Measurements from ENCODE around the gene SH3TC1. TPM values are rescaled to one million over a fixed set of nuclear protein-coding genes. Genes with fewer than 3 reads are reported as not detected.

The SH3TC1 gene
- total and polyA plus RNA-seq, 2 of the 8 experiments (the other 6 are each of a cell fraction or from before 2014, with no cell fraction given), result 0.15 TPM; not detected in 1

DNA sequence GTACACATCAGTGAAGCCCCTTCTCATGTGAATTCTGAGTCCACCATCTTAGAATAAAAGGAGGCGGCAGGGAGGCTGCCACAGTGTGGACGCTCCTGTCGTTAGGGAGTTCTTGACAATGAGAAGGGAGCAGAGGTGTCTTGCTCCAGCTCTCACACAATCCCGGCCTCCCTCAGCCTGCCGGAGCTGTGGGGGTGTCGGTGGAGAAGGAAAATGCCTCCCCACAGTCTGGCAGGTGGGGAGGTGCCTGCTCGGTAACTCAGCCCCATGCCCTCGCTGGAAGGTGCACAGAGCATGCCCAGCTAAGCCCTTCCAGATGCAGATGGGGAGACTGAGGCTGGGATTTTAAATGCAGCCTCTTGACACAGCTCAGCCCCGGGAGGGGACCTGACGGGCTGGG is 20.0 kb upstream of the SH3TC1 start:
- H3K4me2 ChIP-seq (ENCODE audit: insufficient read depth in 1 of 2, low read depth in 2 of 2, low read length in 2 of 2), result no peak overlapping the region
- no peak overlapping the region for H2BK15ac ChIP-seq (ENCODE audit: low read length)
- H2BK20ac ChIP-seq (ENCODE audit: low read length), result no peak overlapping the region
- H4K20me1 ChIP-seq (replicated peaks in 1 of 2; ENCODE audit: control insufficient read depth in 1 of 2, insufficient read depth in 2 of 2, low read length in 2 of 2), result peaks cover 0 to 4% of the 10 kb centered on the region in 2 experiments
- no peak for FAIRE-seq
- H3K27me3 ChIP-seq (replicated peaks in 1 of 4; ENCODE audit: control insufficient read depth in 3 of 4, extremely low read depth in 1 of 4, insufficient read depth in 3 of 4, low read length in 3 of 4), result no peaks in the 10 kb centered on the region
- no peak overlapping the region for H2AK5ac ChIP-seq (ENCODE audit: low read depth, low read length)
- no peak overlapping the region for H3K4me3 ChIP-seq (ENCODE audit: extremely low read depth in 1 of 4, insufficient read depth in 2 of 4, low read depth in 3 of 4, low read length in 4 of 4)
- H3K14ac ChIP-seq (ENCODE audit: insufficient read length), result no peak overlapping the region
- 82% methylated on average over 10 of the region's 10 CpGs; no CpG with 5 or more reads in 1 of the 2 experiments for WGBS, 2 experiments (ENCODE audit: extremely low coverage in 1 of 2, insufficient coverage in 1 of 2, insufficient read length in 1 of 2, insufficient replicate concordance in 2 of 2, low coverage in 1 of 2, low lambda C conversion rate in 2 of 2, missing lambda C conversion rate in 1 of 2)
- H4K91ac ChIP-seq (replicated peaks; ENCODE audit: insufficient read length, low read length), result no peak overlapping the region
- no peak overlapping the region for H3K27ac ChIP-seq (ENCODE audit: low read depth, low read length)
- ChIA-PET CTCF (ENCODE audit: partially characterized antibody) (interaction anchor here (0.6 to 7.2 kb wide), 12 partner anchors 9 to 459 kb away, joined by 3 to 68 read pairs (median 3); no protein-coding TSS in a partner anchor), POLR2A (ENCODE audit: partially characterized antibody) (no interaction called here)
- H3K4me1 ChIP-seq (replicated peaks in 1 of 4; ENCODE audit: control insufficient read depth in 3 of 4, insufficient read depth in 4 of 4, low read length in 3 of 4), result no peaks in the 10 kb centered on the region
- H3K23ac ChIP-seq (ENCODE audit: insufficient read length), result no peak overlapping the region
- H2AFZ ChIP-seq (ENCODE audit: low read length), result no peak overlapping the region
- no peak for DNase-seq (ENCODE audit: low read depth in 1 of 2, low spot score in 2 of 2)
- H3K79me2 ChIP-seq (ENCODE audit: control insufficient read depth in 1 of 2, insufficient read depth in 2 of 2, low read length in 2 of 2), result no peaks in the 10 kb centered on the region
- no peak overlapping the region for H3K9ac ChIP-seq (replicated peaks in 1 of 4; ENCODE audit: extremely low read depth in 1 of 4, low read depth in 3 of 4, low read length in 3 of 4)
- no peaks in the 10 kb centered on the region for H3K79me1 ChIP-seq (ENCODE audit: low read depth, low read length)
- H4K5ac ChIP-seq (ENCODE audit: insufficient read length, low read depth, low read length), result no peak overlapping the region
- H2BK5ac ChIP-seq (ENCODE audit: low read depth, low read length), result no peak overlapping the region
- H3K36me3 ChIP-seq (ENCODE audit: control insufficient read depth in 2 of 4, insufficient read depth in 4 of 4, low read length in 3 of 4), result no peaks in the 10 kb centered on the region
- H3K4ac ChIP-seq (replicated peaks; ENCODE audit: insufficient read length, low read depth, low read length), result no peak overlapping the region
- H3K9me3 ChIP-seq (ENCODE audit: insufficient read depth in 2 of 2, low read depth in 1 of 2, low read length in 1 of 2), result no peaks in the 10 kb centered on the region
- H3K56ac ChIP-seq (replicated peaks; ENCODE audit: insufficient read length, low read depth, low read length), result no peak overlapping the region
- H3K23me2 ChIP-seq (ENCODE audit: low read depth, low read length), result 0 out of 2 replicates have a peak, but pooled peaks cover 2% of the 10 kb centered on the region
- H2BK12ac ChIP-seq (ENCODE audit: low read depth, low read length), result no peak overlapping the region
- H4K8ac ChIP-seq (ENCODE audit: extremely low read depth, insufficient read depth, low read length), result no peak overlapping the region
- no peak overlapping the region for H2BK120ac ChIP-seq (replicated peaks; ENCODE audit: low read depth, low read length)
- no peak overlapping the region for H3K18ac ChIP-seq (ENCODE audit: extremely low read depth, low read length)
- no peak for TF ChIP-seq RNF2 (IDR thresholded peaks at IDR 0.05; ENCODE audit: borderline replicate concordance, low read depth, low read length, missing control alignments, poor library complexity, severe bottlenecking)
- no peak for TF ChIP-seq CTBP2 (IDR thresholded peaks at IDR 0.05; ENCODE audit: borderline replicate concordance, insufficient read depth, insufficient read length, low read length)
- TF ChIP-seq CBX8 (IDR thresholded peaks at IDR 0.05; ENCODE audit: borderline replicate concordance, low read depth, low read length), result no peak
- no peak for TF ChIP-seq RBBP5 (IDR thresholded peaks at IDR 0.05; ENCODE audit: borderline replicate concordance, low read depth, low read length)
- no peak for TF ChIP-seq JUN (IDR thresholded peaks at IDR 0.05; ENCODE audit: low read depth, low read length)
- TF ChIP-seq, protein P1, sequence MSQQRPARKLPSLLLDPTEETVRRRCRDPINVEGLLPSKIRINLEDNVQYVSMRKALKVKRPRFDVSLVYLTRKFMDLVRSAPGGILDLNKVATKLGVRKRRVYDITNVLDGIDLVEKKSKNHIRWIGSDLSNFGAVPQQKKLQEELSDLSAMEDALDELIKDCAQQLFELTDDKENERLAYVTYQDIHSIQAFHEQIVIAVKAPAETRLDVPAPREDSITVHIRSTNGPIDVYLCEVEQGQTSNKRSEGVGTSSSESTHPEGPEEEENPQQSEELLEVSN (IDR thresholded peaks at IDR 0.05), result no peak
- no peak for TF ChIP-seq TCF12 (IDR thresholded peaks at IDR 0.05; ENCODE audit: low read depth, low read length)
- no peak for TF ChIP-seq TAF7 (optimal IDR thresholded peaks at IDR 0.05; ENCODE audit: borderline replicate concordance, low read depth, low read length)
- no peak for TF ChIP-seq NRF1 (IDR thresholded peaks at IDR 0.05; ENCODE audit: low read depth, low read length)
- no peak for TF ChIP-seq ZNF274 (IDR thresholded peaks at IDR 0.05; ENCODE audit: borderline replicate concordance, extremely low read depth, low read length)
- TF ChIP-seq HDAC6 (IDR thresholded peaks at IDR 0.05; ENCODE audit: low read depth, low read length), result no peak
- no peak for TF ChIP-seq POU5F1 (IDR thresholded peaks at IDR 0.05; ENCODE audit: low read depth, low read length)
- no peak for TF ChIP-seq MAX (IDR thresholded peaks at IDR 0.05)
